ENCODE results near the gene MPST.
"Not testable (repeated sequence)": the region's sequence is repeated elsewhere in the genome, so short reads cannot be mapped to it uniquely, and the experiment has no call there.

Gene MPST

DNA sequence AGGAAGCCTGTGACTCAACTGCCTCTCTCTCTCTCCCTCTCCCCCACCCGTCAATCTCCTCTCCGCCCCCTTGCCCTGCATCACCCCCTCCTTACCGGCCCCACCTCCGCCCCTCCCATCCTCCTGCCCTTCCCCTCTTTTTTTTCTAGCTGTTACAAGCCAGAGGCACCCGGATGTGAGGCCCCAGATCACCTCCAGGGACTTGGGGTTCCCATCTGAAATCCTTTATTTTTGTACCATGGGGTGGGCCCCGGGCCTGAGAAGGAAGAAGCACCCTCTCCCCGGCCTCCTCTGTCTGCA is 42.8 kb downstream of the MPST start:
- no peak for DNase-seq (ENCODE audit: low read depth)

DNA sequence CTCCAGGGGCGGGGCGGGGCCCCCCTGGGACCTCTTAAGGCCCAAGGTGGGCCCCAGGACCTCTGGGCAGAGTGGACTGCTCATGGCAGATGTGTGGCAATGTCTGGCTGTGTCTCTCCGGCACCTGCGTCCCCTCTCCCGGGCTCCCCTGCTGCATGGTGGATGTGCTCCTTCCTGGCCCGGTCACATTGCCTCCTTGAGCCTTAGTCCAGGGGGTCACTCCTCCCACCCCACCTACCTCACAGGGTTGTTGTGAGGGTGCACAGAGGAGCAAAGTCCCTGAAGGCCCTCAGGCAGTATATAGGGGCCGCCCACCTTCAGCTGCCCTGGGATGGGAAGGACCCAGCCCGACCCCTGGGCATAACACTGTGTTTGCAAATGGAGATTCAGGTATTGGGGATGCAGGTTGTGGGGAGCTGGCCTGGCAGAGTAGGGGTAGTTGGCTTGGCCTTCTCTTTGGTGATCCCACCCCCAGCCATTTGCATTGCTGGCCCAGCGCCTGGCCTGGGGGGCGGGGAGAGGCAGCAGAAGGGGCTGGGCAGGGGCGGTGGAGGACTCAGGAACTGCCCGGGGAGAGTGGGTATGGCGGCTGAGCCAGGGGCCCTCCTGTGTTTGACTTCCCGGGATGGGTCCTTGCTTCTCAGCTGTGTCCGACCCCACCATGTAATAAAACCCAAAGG is 43.3 kb downstream of the MPST start:
- no peak for DNase-seq (ENCODE audit: low read depth)

DNA sequence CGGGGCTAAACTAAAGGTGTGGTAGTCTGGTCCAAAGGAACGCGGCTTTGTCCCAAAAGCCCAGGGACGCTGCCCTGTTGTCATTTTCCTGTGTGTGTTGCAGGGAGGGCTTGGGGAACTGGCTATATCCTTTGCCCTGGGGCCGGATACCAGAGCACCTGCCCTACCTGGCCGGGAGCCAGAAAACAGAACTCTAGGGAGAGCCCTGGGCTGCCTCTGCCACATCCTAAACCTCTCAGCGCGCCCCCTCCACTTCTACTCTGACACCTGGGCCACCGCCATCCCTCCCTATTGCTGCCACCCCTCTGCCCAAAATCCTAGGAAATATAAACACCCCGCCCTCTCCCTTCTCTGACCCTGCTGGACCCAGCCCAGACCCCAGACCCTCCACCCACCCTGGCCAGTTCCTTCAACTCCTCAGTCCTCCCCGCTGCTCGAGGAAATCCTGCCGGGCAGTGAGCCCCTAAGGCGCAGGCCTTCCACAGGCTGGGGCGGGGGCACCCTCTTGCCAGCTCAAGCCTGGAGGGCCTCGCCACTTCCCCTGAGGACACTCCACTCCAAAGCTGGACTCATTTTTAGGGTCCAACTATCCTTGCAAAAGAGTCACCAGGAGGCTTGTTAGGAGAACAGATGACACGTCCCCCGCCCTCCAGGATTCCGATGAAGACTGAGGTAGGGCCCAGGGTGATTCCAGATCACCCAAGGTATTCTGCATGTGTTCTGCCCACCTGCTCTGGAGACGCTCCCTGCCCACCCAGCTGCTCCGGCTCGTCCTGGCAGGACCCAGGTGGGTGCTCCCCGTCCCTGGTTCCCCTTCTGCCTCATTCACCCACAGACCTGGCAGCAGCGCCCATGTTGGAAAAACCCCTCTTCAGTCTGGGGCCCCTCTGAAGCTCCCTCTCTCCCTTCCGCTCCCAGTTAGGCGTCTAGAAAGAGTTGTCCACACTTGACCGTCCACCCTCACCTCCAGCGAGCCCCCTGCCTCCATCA is 44.2 kb downstream of the MPST start:
- DNase-seq (ENCODE audit: low read depth): no peak

DNA sequence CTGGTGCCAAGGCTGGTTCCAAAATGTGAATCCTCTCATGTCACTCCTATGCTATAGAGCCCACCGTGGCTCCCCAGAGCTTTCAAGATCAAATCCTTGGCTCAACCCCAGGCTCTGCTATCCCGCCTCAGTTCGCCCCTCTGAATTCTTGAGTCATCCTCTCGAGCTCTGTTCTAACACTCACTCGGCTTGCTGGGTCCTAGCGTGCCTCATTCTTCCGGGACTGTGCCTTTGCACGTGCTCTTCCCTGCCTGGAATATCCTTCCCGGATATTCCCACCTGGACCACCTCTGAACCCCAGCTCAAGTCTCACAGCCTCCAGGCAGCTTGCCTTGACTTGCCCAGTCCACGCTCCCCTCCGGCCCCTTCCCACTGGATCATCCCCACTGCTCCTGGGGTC is 45.0 kb downstream of the MPST start:
- DNase-seq (ENCODE audit: low read depth): no peak

DNA sequence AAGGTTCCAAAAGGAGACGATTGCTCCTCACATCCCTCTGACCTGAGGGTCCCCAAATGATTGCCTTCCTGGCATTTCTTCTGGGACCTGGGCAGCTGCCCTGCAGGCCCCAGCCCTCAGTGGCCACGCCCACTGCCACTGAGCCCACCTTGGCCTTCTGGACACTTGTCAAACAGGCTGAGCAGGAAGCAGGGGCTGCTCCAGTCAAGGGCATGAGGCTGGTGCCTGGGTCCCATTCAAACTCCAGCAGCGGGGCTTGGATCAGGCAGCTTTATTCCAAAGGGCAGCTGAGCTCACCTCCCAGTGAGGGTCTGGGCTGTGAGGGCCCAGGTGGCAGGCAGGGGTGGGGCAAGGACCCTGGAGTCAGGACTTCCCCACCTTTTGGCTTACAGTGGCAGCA is 45.6 kb downstream of the MPST start:
- no peak for DNase-seq (ENCODE audit: low read depth)

DNA sequence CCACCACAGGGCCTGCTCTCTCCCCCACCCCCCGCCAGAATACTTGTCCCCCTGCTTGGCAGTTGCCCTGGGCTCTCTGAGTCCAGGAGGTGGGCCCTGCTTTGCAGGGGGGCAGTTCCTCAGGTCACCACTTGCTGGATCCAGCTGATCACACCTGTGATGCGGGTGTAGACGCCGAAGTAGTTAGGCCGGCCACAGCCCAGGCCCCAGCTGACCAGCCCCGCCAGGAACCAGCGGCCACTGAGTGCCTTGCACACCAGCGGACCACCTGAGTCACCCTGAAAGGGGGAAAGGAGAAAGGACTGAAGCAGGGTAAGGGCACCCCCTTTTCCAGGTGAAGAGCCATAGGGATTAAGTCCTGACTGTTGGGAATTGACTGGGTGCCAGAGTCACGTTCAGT is 46.4 kb downstream of the MPST start:
- no peak for DNase-seq (ENCODE audit: low read depth)

DNA sequence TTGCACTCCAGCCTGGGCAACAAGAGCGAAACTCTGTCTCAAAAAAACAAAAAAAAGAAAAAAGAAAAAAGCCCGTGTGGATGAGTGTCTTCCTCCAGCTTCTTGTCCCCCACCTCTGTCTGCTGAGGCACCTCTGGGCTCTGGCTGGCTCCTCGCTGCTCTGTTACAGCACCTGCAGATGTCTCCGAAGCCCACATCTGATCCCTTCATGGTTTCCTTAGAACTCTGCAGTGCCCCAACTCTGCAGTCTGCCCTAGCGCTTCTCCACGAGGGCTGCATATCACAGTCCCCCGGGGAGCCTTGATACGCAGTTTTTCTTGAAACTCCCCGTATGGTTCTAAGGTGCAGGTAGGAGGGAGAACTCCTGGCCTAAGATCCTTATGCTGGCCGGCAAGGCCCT is 47.9 kb downstream of the MPST start:
- no peak for DNase-seq (ENCODE audit: low read depth)

DNA sequence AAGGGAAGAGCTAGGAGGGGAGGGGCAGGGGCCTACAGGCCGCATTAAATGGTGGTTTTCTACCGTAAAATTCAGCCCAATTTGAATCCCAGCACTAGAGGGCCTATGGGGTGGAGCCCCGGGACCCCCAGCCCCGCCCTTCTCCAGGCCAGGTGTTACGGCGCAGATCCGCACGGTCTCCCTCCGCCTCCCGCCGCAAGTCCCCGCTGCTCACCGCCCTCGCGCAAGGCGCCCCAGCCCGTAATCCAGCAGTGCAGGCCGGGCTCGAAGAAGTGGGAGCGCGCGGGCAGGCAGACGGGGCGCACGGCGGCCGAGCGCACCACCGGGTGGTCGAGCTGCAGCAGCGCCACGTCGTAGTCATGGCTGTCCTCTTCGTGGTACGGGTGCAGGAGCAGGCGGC is 49.3 kb downstream of the MPST start:
- DNase-seq (ENCODE audit: low read depth): no peak

DNA sequence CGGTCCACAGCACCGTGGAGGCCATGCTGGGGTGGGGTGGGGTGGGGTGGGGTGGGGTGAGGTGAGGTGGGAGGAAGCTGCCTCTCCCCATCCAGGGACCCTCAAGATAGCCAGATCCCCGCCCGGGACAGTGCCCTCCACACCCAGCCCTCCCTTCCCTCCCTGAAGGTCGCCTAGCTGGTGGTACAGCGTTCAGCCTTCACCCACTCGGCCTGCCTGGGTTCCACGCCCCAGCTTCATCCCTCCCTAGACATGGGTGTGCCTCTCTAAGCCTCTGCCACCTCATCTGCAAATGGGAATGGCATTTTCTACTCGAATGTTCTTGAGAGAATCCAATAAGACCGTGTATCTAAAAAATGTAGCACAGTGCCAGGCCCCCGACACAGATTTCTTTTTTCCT is 49.8 kb downstream of the MPST start:
- DNase-seq (ENCODE audit: low read depth): no peak

DNA sequence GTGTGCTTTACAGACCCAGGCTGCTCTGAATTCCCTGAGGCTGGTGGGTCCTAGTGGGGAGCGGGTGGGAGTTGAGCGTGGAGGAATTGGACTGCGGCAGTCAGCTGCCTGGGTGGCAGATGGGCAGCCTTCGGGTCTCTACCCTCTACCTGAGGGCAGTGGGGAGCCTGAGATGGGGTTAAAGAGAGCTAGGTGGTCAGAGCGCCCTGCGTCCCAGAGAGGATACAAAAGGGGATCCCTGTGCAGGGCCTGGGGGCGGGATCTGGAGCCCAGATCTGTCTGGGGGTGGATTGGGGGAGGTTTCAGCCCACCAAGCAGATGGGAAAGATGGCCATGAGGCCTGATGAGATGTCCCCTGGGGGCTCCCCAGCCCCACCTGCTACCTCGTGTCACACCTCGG is 50.2 kb downstream of the MPST start:
- no peak for DNase-seq (ENCODE audit: low read depth)

DNA sequence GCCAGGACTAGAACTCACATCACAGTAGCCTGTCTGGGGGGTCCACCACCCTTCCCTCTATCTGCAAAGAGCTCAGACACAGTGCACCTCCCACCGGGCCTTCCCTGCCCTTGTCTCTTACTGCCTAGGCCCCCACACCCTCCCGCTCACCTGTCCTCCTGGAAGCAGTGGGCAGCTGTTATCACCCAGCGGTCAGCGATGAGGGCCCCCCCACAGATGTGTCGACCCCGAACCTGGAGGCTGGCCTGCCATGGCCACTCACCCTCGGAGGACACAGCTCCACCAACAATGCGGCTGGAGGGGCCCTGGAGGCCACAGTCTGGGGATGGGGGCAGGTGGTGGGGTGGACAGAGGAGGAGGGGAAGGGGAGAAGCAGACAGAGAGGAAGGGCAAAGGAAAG is 50.8 kb downstream of the MPST start:
- DNase-seq (ENCODE audit: low read depth): no peak

DNA sequence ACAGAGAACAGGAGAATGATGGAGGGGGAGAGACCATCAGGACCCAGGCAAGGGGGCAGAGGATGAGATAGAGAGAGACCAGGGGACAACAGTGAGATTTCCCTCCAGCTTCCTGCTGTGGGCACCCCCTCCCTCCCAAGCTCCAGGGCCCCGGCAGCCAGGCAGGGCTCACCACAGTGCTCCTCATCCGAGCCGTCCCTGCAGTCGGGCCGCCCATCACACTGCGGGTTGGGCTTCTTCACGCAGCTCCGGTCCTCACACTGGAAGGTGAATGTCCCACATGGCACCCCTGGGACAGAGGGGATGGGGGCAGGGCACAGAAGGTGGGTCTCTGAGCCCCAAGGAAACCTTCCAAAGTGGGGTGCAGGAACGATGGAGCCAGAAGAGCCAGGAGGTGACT is 51.2 kb downstream of the MPST start:
- DNase-seq (ENCODE audit: low read depth): no peak

DNA sequence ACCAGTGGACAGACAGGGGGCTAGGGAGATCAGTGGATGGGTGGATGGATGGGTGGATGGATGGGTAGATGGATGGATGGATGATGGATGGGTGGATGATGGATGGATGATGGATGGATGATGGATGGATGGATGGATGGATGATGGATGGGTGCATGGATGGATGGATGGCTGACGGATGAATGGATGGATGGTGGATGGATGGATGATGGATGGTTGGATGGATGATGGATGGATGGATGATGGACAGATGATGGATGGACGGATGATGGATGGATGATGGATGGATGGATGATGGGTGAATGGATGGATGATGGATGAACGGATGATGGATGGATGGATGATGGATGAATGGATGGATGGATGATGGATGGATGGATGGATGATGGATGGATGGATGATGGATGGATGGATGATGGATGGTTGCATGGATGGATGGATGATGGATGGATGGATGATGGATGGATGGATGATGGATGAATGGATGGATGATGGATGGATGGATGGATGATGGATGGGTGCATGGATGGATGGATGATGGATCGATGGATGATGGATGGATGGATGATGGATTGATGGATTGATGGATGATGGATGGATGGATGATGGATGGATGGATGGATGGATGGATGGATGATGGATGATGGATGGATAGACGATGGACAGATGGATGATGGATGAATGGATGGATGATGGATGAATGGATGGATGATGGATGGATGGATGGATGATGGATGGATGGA is 52.5 kb downstream of the MPST start:
- not testable (repeated sequence) for DNase-seq (ENCODE audit: low read depth)

DNA sequence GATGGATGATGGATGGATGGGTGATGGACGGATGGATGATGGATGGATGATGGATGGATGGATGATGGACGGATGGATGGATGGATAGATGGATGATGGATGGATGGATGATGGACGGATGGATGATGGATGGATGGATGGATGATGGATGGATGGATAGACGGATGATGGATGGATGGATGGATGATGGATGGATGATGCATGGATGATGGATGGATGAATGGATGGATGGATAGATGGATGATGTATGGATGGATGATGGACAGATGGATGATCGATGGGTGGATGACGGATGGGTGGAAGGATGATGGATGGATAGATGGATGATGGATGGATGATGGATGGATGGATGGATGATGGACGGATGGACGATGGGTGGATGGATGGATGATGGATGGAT is 53.1 kb downstream of the MPST start:
- no peak for DNase-seq (ENCODE audit: low read depth)

DNA sequence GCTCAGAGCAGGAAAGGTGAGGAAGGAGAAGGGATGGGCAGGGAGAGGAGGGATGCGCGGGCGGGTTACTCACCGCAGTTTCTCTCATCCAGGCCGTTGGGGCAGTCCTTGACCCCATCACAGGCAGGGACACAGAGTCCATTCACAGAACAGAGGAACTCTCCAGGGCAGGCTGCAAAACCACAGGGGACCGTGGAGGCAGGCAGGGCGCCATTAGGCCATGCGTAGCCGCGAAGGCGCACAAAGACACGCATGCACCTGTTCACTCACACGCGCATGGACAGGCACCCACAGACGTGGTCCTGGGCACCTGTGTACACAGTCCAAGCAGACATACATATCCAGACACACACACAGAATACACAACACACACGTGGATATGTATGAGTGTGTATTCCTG is 55.0 kb downstream of the MPST start:
- DNase-seq (ENCODE audit: low read depth): no peak

DNA sequence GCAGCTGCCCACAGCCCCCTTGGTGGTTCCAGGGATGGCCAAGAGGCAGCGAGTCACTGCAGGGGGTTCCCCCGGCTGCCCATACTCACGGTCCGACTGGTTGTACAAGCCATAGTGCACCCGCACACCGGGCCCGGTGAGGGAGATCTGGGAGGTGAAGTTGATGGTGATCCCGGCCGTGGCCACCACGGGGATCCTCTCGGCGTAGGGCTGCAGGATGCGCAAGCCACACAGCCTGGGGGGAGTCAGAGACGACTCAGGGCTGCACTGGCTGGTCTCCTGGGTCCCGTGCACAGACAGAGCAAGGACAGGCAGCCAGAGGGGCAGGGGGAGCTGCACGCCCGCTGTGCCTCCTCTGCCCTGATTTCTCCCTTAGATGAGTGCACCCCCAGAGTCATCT is 55.5 kb downstream of the MPST start:
- no peak for DNase-seq (ENCODE audit: low read depth)

DNA sequence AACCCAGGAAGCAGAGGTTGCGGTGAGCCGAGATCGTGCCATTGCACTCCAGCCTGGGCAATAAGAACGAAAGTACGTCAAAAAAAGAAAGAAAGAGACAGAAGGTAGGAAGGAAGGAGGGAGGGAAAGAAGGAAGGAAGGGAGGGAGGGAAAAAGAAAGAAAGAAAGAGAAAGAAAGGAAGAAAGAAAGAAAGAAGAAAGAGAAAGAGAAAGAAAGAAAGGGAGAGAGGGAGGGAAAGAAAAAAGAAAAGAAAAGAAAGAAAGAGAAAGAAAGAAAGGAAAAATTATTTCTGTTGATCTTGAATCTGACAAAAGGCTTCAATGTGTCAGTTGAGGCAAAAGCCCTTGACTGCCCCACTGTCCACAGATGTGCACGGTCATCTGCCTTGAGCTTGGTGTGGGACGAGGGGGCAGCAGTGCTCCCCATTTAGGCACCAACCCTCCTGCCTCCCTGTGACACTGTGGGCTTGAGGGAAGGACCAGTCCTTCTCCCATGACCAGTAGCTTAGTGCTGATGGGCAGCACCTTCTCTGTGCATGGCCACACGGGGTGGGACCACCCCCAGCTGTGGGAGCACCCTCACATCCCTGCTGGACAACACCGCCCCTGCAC is 56.4 kb downstream of the MPST start:
- DNase-seq (ENCODE audit: low read depth): no peak

DNA sequence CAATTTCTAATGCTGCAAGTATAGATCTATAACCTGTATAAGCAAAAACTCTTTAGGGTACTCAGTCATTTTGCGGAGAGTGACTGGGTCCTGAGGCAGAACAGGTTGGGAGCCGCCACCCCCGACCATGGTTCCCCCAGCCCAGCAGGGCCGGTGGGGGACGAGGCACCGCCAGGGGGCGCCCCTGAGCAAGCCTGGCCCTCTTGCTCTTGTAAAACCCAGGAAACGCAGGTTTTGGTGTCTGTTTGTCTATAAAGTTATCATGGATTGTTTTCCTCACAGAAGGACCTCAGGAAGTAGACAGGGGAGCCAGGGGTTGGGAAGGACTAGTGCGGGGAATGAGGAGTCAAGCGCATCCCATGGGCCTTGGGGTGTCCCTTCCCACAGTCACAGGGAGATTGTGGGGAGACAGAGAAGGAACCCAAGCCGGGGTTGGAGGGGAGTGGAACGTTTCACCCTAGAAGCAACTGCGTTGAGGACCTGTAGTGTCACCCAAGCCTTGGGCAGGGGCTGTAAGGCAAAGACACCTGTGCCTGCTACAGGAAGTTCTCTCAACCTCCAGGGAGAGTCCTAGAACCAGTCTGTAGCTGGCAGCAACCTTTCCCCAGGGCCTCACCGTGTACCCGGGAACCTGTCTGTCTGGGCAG is 58.4 kb downstream of the MPST start:
- no peak for DNase-seq (ENCODE audit: low read depth)

DNA sequence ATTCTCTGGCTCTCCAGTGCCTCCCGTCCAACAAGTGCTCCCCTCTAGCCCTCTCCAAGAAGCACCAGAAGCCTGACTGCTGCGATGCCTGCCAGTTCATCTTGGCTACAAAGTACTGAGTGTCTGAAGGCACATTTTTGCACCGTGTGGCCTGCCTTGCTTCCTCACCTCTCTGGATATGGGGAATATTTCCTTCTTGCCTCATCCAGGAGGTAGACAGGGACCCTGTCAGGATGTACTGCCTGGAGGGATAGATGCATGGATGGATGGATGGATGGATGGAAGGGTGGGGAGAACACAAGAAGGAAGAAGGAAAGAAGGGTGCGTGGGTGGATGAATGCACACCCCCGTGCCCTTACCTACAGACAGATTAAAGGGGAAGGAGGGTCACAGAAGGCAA is 59.6 kb downstream of the MPST start:
- DNase-seq (ENCODE audit: low read depth): no peak
